ENCODE measurements around the gene PLCL2.

Gene PLCL2

DNA sequence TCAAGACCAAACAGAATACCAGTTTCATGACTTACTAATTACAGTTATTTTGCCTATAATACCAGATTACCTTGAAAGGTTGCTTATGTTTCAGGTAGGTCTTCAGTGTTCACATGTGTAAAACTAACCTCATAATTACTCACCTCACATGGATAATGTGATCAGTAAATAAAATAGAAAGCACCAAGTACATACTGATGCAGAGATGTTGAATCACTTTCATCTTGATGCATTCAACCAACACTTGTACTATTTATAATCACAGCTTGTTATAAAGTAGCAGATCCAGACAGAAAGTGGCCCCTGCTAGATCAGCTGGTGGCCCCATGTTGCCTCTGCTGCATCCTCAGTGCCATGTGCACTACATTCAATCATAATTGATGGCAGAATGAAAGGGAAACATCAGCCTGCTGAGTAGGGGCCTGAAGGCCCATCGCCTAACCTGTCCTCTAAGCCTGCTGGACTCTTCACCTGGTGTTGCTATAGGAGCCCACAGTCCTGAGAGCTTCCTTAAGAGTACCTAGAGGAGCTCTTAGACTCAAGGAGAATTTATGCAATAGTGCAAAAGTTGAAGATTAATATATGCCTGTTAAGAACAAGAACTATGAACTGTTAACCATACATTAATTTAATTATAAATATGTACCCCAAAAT is 154.3 kb downstream of the PLCL2 start:
- Histone ChIP-seq H3K27ac (peak overlapping the region; percentile 49; the same call in 1 of the 2 replicates), H3K4me1 (ENCODE audit: low read depth, poor library complexity, severe bottlenecking) (peaks cover 42% of the 10 kb centered on the region), H3K4me3 (IDR thresholded peaks at IDR 0.05; ENCODE audit: insufficient read depth, low read depth, low read length) (no peak overlapping the region), H3K79me2 (ENCODE audit: insufficient read depth, low read depth) (peaks cover 8% of the 10 kb centered on the region; the same call in 1 of the 2 replicates), H2AFZ (ENCODE audit: low read depth) (no peak overlapping the region), H3K27me3 (ENCODE audit: insufficient read depth, low read depth) (no peaks in the 10 kb centered on the region), H4K20me1 (ENCODE audit: insufficient read depth) (no peaks in the 10 kb centered on the region), H3K9ac (no peak overlapping the region), H3K4me2 (peak overlapping the region; percentile 36; the same call in 1 of the 2 replicates), H3K36me3 (ENCODE audit: insufficient read depth) (no peaks in the 10 kb centered on the region)
- TF ChIP-seq, protein P1, sequence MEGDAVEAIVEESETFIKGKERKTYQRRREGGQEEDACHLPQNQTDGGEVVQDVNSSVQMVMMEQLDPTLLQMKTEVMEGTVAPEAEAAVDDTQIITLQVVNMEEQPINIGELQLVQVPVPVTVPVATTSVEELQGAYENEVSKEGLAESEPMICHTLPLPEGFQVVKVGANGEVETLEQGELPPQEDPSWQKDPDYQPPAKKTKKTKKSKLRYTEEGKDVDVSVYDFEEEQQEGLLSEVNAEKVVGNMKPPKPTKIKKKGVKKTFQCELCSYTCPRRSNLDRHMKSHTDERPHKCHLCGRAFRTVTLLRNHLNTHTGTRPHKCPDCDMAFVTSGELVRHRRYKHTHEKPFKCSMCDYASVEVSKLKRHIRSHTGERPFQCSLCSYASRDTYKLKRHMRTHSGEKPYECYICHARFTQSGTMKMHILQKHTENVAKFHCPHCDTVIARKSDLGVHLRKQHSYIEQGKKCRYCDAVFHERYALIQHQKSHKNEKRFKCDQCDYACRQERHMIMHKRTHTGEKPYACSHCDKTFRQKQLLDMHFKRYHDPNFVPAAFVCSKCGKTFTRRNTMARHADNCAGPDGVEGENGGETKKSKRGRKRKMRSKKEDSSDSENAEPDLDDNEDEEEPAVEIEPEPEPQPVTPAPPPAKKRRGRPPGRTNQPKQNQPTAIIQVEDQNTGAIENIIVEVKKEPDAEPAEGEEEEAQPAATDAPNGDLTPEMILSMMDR (conservative IDR thresholded peaks at IDR 0.05; ENCODE audit: low read depth, low read length), result no peak

DNA sequence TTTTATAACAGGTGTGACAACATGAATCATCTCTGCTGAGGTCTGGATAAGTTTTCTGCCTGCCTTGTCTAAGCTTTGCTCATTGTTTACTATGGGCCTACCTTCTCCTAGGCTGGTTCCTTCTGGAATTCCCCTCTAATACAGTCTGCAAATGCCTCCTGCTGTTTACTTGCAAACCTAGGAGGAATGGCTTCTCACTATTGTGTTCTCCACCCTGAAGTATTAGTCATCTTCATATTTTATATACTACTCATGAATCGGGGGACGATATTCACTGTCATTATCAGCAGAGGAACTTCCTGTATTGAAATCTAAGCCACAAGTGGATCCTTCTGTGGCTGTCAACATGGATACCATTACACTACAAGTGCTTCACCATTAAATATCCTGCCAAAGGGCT is 154.8 kb downstream of the PLCL2 start:
- TF ChIP-seq, protein P1 (conservative IDR thresholded peaks at IDR 0.05; ENCODE audit: low read depth, low read length), result no peak
- Histone ChIP-seq H3K4me2 (peak overlapping the region; percentile 36), H3K27me3 (ENCODE audit: insufficient read depth, low read depth) (no peaks in the 10 kb centered on the region), H3K36me3 (ENCODE audit: insufficient read depth) (no peaks in the 10 kb centered on the region), H3K27ac (peak overlapping the region; percentile 49; the same call in 1 of the 2 replicates), H2AFZ (ENCODE audit: low read depth) (no peak overlapping the region), H3K79me2 (ENCODE audit: insufficient read depth, low read depth) (peaks cover 8% of the 10 kb centered on the region; the same call in 1 of the 2 replicates), H3K4me1 (ENCODE audit: low read depth, poor library complexity, severe bottlenecking) (peaks cover 42% of the 10 kb centered on the region), H3K9ac (no peak overlapping the region), H4K20me1 (ENCODE audit: insufficient read depth) (no peaks in the 10 kb centered on the region), H3K4me3 (IDR thresholded peaks at IDR 0.05; ENCODE audit: insufficient read depth, low read depth, low read length) (no peak overlapping the region)

DNA sequence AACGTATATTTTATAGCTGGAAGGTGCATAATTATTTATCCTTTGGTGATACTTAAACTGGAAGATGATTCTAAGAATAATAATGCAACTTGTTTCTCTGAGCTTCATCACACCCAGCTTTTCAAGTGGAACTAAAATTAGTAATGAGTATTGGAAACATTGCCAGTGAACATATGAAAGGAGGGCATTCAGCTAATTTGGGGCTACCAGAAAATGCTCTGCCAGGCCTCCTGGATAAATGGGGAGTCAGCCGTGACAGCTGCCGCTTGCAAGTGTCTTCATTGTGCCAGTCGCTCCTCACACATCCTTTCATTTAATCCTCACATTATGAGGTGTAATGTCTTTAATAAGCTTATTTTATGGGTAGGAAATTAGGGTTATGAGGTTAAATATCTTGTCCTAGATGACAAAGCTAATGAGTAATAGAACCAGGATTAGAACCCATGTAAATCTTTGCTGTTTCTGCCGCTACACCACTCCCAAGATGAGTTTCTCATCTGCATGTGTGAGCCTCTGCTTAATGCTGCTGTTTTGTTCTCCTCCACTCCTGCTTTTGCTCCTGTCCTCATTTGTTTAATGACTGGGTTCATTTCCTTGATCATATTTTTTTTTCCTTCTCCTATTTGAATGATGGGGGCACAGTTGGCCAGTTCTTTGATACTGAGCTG is 155.7 kb downstream of the PLCL2 start:
- H3K9ac ChIP-seq, result no peak overlapping the region
- no peak overlapping the region for H3K27ac ChIP-seq
- H3K36me3 ChIP-seq (ENCODE audit: insufficient read depth), result no peaks in the 10 kb centered on the region
- no peak overlapping the region for H2AFZ ChIP-seq (ENCODE audit: low read depth)
- H3K27me3 ChIP-seq (ENCODE audit: insufficient read depth, low read depth), result no peaks in the 10 kb centered on the region
- peaks cover 8% of the 10 kb centered on the region; the same call in 1 of the 2 replicates for H3K79me2 ChIP-seq (ENCODE audit: insufficient read depth, low read depth)
- no peak overlapping the region for H3K4me2 ChIP-seq
- H4K20me1 ChIP-seq (ENCODE audit: insufficient read depth), result no peaks in the 10 kb centered on the region
- H3K4me1 ChIP-seq (ENCODE audit: low read depth, poor library complexity, severe bottlenecking), result peaks cover 42% of the 10 kb centered on the region
- H3K4me3 ChIP-seq (IDR thresholded peaks at IDR 0.05; ENCODE audit: insufficient read depth, low read depth, low read length), result no peak overlapping the region
- TF ChIP-seq, protein P1 (conservative IDR thresholded peaks at IDR 0.05; ENCODE audit: low read depth, low read length), result no peak

- H2AFZ ChIP-seq (ENCODE audit: low read depth), result no peak overlapping the region
- peaks cover 42% of the 10 kb centered on the region for H3K4me1 ChIP-seq (ENCODE audit: low read depth, poor library complexity, severe bottlenecking)
- no peak overlapping the region for H3K4me2 ChIP-seq
- no peaks in the 10 kb centered on the region for H3K36me3 ChIP-seq (ENCODE audit: insufficient read depth)
- TF ChIP-seq, protein P1 (conservative IDR thresholded peaks at IDR 0.05; ENCODE audit: low read depth, low read length), result no peak
- H3K27ac ChIP-seq, result no peak overlapping the region
- peaks cover 8% of the 10 kb centered on the region; the same call in 1 of the 2 replicates for H3K79me2 ChIP-seq (ENCODE audit: insufficient read depth, low read depth)
- no peak overlapping the region for H3K4me3 ChIP-seq (IDR thresholded peaks at IDR 0.05; ENCODE audit: insufficient read depth, low read depth, low read length)
- no peak overlapping the region for H3K9ac ChIP-seq
- no peaks in the 10 kb centered on the region for H4K20me1 ChIP-seq (ENCODE audit: insufficient read depth)
- no peaks in the 10 kb centered on the region for H3K27me3 ChIP-seq (ENCODE audit: insufficient read depth, low read depth)
These were observed 156.2 kb downstream of the PLCL2 start for GRCh38 chr3:17040990-17041377.
